ENCODE results near the gene RSKR. TPM values are rescaled to one million over a fixed set of nuclear protein-coding genes. Genes with fewer than 3 reads are reported as not detected.

The RSKR gene
- total RNA-seq, 4 donors from 2014 or later, result 3.1 to 9.9 (median 7.7) TPM

DNA sequence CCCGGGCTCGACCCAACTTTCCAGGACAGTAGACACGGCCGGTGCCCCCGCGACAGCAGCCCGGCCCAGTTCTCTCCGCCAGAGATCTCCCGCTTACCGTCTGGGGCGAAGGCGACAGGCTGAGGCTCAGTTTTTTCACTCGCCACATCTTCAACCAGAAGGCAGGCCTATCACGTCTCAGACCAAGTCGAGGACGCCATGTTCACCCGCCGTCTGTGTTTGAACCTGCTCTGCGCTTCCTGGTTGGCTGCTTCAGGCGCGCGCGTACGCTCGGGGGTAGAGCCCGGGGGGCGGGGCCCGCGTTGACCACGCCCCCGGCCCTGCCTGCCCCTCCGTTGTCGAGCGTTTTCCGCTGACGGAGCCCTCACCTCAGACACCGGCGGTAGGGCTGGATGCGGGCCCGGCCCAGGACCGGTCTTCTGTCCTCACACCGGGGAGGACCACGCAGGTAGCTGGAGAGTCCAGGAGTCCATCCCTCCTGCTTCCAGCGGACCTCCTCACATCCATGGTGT, 15.1 kb downstream of the RSKR start, which contains the start of gene SPAG5:
Gene SPAG5, minus strand, starts transcription at position 227 of the 512 bp plus-strand sequence. Its CDS starts 79 bp downstream, at position 148.
- WGBS, 2 donors, result 0% methylated on average over 14 to 18 of the region's 44 CpGs
- Histone ChIP-seq H3K27me3 (no peaks in the 10 kb centered on the region), H3K9me3 (no peaks in the 10 kb centered on the region), H3K27ac (peak within 1 kb of the TSS; percentile 93 to 98 (median 96)), H3K4me3 (peak within 1 kb of the TSS; percentile 52 to 83 (median 72)), H3K36me3 (no peaks in the 10 kb centered on the region), H3K4me1 (peaks cover 13 to 29% (median 18%) of the 10 kb centered on the region in 3 donors)
- TF ChIP-seq, protein P1, sequence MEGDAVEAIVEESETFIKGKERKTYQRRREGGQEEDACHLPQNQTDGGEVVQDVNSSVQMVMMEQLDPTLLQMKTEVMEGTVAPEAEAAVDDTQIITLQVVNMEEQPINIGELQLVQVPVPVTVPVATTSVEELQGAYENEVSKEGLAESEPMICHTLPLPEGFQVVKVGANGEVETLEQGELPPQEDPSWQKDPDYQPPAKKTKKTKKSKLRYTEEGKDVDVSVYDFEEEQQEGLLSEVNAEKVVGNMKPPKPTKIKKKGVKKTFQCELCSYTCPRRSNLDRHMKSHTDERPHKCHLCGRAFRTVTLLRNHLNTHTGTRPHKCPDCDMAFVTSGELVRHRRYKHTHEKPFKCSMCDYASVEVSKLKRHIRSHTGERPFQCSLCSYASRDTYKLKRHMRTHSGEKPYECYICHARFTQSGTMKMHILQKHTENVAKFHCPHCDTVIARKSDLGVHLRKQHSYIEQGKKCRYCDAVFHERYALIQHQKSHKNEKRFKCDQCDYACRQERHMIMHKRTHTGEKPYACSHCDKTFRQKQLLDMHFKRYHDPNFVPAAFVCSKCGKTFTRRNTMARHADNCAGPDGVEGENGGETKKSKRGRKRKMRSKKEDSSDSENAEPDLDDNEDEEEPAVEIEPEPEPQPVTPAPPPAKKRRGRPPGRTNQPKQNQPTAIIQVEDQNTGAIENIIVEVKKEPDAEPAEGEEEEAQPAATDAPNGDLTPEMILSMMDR (IDR thresholded peaks at IDR 0.05), result no peak
- TF ChIP-seq POLR2A (IDR thresholded peaks at IDR 0.05), result peak in 3 of 4 donors; percentile 84 to 95 (median 92)
- intact Hi-C loops (cut with DNase I), result no loop called here
- peak; percentile 66 for DNase-seq

DNA sequence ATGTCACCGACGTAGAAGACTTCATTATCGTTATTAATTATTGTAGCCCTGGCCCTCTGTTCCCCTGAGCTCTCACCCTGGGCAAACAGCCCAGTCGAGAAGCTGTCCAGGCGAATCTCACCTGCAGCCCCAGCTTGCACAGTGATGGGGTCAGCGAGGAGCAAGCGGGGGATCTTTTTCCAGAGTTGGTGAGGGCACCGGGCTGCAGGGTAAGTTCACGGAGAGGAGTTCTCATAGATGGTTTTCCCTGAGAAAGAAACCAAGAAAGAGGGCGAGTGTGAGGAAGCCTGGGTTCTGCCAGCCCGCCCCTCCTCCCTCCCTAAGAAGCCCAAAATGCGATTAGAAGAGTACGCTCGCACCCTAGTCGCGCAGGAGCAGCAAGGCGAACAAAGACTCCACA, 15.6 kb downstream of the RSKR start:
- intact Hi-C loops (cut with DNase I), result no loop called here
- H3K27me3 ChIP-seq, result no peaks in the 10 kb centered on the region
- H3K9me3 ChIP-seq, result no peaks in the 10 kb centered on the region
- 3 to 6% methylated on average over 9 to 15 of the region's 17 CpGs for WGBS, 2 donors
- TF ChIP-seq, protein P1 (IDR thresholded peaks at IDR 0.05), result no peak
- no peak for TF ChIP-seq POLR2A (IDR thresholded peaks at IDR 0.05)
- H3K36me3 ChIP-seq, result peaks cover 0 to under 1% (median under 1%) of the 10 kb centered on the region in 3 donors
- H3K4me3 ChIP-seq, result peak overlapping the region; percentile 52 to 83 (median 72)
- no peak for DNase-seq
- peaks cover 13 to 29% (median 18%) of the 10 kb centered on the region in 3 donors for H3K4me1 ChIP-seq
- peak overlapping the region; percentile 93 to 98 (median 96) for H3K27ac ChIP-seq

- peak overlapping the region in 2 of 4 donors; percentile 93 to 98 for H3K27ac ChIP-seq
- H3K4me1 ChIP-seq, result peaks cover 13 to 29% (median 18%) of the 10 kb centered on the region in 3 donors
- no peak for DNase-seq
- peaks cover 0 to 7% (median 6%) of the 10 kb centered on the region in 3 donors for H3K36me3 ChIP-seq
- intact Hi-C loops (cut with DNase I), result no loop called here
- WGBS, 2 donors, result 21 to 22% methylated on average over 5 of the region's 5 CpGs
- no peaks in the 10 kb centered on the region for H3K9me3 ChIP-seq
- peak overlapping the region; percentile 52 to 83 (median 72) for H3K4me3 ChIP-seq
- H3K27me3 ChIP-seq, result no peaks in the 10 kb centered on the region
- TF ChIP-seq POLR2A (IDR thresholded peaks at IDR 0.05), result no peak
- TF ChIP-seq, protein P1 (IDR thresholded peaks at IDR 0.05), result no peak
Measured at GRCh38 chr17:28597606-28598383, 16.2 kb downstream of the RSKR start.

- no peak overlapping the region for H3K27ac ChIP-seq
- no peak for TF ChIP-seq POLR2A (IDR thresholded peaks at IDR 0.05)
- TF ChIP-seq, protein P1 (IDR thresholded peaks at IDR 0.05), result no peak
- peaks cover 0 to 53% (median 6%) of the 10 kb centered on the region in 3 donors for H3K36me3 ChIP-seq
- no peak for DNase-seq
- no peaks in the 10 kb centered on the region for H3K27me3 ChIP-seq
- no peak overlapping the region for H3K4me3 ChIP-seq
- H3K9me3 ChIP-seq, result no peaks in the 10 kb centered on the region
- H3K4me1 ChIP-seq, result peaks cover 0 to 2% (median 0%) of the 10 kb centered on the region in 3 donors
- intact Hi-C loops (cut with DNase I), result no loop called here
- 77 to 94% methylated on average over 3 to 4 of the region's 4 CpGs for WGBS, 2 donors
Measured at GRCh38 chr17:28592260-28592659, 21.7 kb downstream of the RSKR start.

DNA sequence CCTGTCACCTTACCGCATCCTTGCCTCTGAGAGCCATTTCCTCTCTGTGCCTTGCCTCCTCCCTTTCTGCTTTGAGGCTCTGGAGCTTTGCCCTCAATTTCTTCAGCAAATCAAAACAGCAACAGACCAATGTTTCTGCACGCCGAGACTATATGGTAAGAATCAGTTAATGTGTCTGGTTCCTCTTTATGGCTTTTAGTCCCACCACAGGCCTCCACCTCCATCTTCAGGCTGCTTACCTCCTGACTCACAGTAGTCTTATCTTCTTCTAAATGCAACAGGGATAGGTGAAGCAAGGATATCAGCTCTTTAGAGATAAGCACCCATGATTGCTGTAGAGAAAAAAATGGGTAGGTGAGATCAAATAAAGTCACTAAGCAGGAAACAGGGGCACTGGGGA, 28.1 kb downstream of the RSKR start:
- H3K27ac ChIP-seq, result no peak overlapping the region
- intact Hi-C loops (cut with DNase I), result no loop called here
- WGBS, 2 donors, result 88 to 92% methylated on average over 3 of the region's 3 CpGs
- TF ChIP-seq POLR2A (IDR thresholded peaks at IDR 0.05), result no peak
- TF ChIP-seq, protein P1 (IDR thresholded peaks at IDR 0.05), result no peak
- H3K27me3 ChIP-seq, result no peaks in the 10 kb centered on the region
- no peaks in the 10 kb centered on the region for H3K9me3 ChIP-seq
- no peaks in the 10 kb centered on the region for H3K4me1 ChIP-seq
- no peak overlapping the region for H3K4me3 ChIP-seq
- peaks cover 8 to 80% (median 10%) of the 10 kb centered on the region in 3 donors for H3K36me3 ChIP-seq
- no peak for DNase-seq
